T-helper 2 cell treated with Interferon-gamma antibody and Interleukin-4, amounts not matched to agents 5 μg/mL and 100 μg/mL, for 36 hours (primary cell): ENCODE results near the gene CSNK1D.
"Not testable (repeated sequence)": the region's sequence is repeated elsewhere in the genome, so short reads cannot be mapped to it uniquely, and the experiment has no call there.

Experiments
- DNase-seq: peaks from one replicate; pipeline ENCODE4 v3.0.0; 2021; ENCODE audit warnings: low spot score
- H3K27ac Mint-ChIP-seq: one replicate; pipeline ENCODE4 v1.8.0; 2021; ENCODE audit warnings: mild to moderate bottlenecking, mixed read lengths
- H3K27me3 Mint-ChIP-seq: one replicate; pipeline ENCODE4 v1.8.0; 2021; ENCODE audit warnings: low read depth, mixed read lengths
- H3K36me3 Mint-ChIP-seq: one replicate; pipeline ENCODE4 v1.8.0; 2021; ENCODE audit warnings: low read depth, mixed read lengths
- H3K4me1 Mint-ChIP-seq: one replicate; pipeline ENCODE4 v1.8.0; 2021; ENCODE audit warnings: low read depth, mixed read lengths
- H3K4me3 Mint-ChIP-seq: one replicate; pipeline ENCODE4 v1.8.0; 2022; ENCODE audit warnings: mild to moderate bottlenecking, moderate library complexity, mixed read lengths
- H3K9me3 Mint-ChIP-seq: one replicate; pipeline ENCODE4 v1.8.0; 2021; ENCODE audit warnings: mixed read lengths

The CSNK1D gene

GRCh38 chr17:82266142-82266541 is 7.4 kb downstream of the CSNK1D start:
- no peak for DNase-seq
- Mint-ChIP-seq H3K4me3 (no peak overlapping the region), H3K9me3 (no peaks in the 10 kb centered on the region), H3K36me3 (peaks cover 67% of the 10 kb centered on the region), H3K27ac (no peak overlapping the region), H3K27me3 (no peaks in the 10 kb centered on the region), H3K4me1 (peaks cover 29% of the 10 kb centered on the region)

GRCh38 chr17:82263641-82264040 is 9.9 kb downstream of the CSNK1D start:
- H3K27ac Mint-ChIP-seq, result no peak overlapping the region
- H3K9me3 Mint-ChIP-seq, result no peaks in the 10 kb centered on the region
- H3K36me3 Mint-ChIP-seq, result peaks cover 75% of the 10 kb centered on the region
- H3K4me3 Mint-ChIP-seq, result no peak overlapping the region
- no peaks in the 10 kb centered on the region for H3K27me3 Mint-ChIP-seq
- H3K4me1 Mint-ChIP-seq, result peaks cover 12% of the 10 kb centered on the region
- DNase-seq, result no peak

GRCh38 chr17:82262344-82262743 is 11.2 kb downstream of the CSNK1D start:
- Mint-ChIP-seq H3K36me3 (peaks cover 83% of the 10 kb centered on the region), H3K4me3 (no peak overlapping the region), H3K27ac (no peak overlapping the region), H3K4me1 (peaks cover 6% of the 10 kb centered on the region), H3K27me3 (no peaks in the 10 kb centered on the region), H3K9me3 (no peaks in the 10 kb centered on the region)
- DNase-seq, result no peak

- H3K4me1 Mint-ChIP-seq, H3K27ac Mint-ChIP-seq, H3K4me3 Mint-ChIP-seq, H3K27me3 Mint-ChIP-seq, H3K9me3 Mint-ChIP-seq, DNase-seq: not testable (repeated sequence)
- H3K36me3 Mint-ChIP-seq, result peaks cover 84% of the 10 kb centered on the region
These were observed 13.2 kb downstream of the CSNK1D start for GRCh38 chr17:82259972-82260961.

GRCh38 chr17:82258555-82258954 is 14.9 kb downstream of the CSNK1D start:
- Mint-ChIP-seq H3K36me3 (peaks cover 72% of the 10 kb centered on the region), H3K27ac (no peak overlapping the region), H3K4me1 (peaks cover 3% of the 10 kb centered on the region), H3K4me3 (no peak overlapping the region), H3K27me3 (no peaks in the 10 kb centered on the region), H3K9me3 (no peaks in the 10 kb centered on the region)
- no peak for DNase-seq

- Mint-ChIP-seq H3K9me3 (no peaks in the 10 kb centered on the region), H3K36me3 (peaks cover 78% of the 10 kb centered on the region), H3K4me3 (no peak overlapping the region), H3K4me1 (peaks cover 3% of the 10 kb centered on the region), H3K27ac (peak overlapping the region; percentile 62), H3K27me3 (no peaks in the 10 kb centered on the region)
- no peak for DNase-seq
These were observed 16.0 kb downstream of the CSNK1D start for GRCh38 chr17:82257473-82257872.

GRCh38 chr17:82256242-82256885 is 17.1 kb downstream of the CSNK1D start:
- no peak overlapping the region for H3K4me3 Mint-ChIP-seq
- peaks cover 3% of the 10 kb centered on the region for H3K4me1 Mint-ChIP-seq
- no peaks in the 10 kb centered on the region for H3K27me3 Mint-ChIP-seq
- peaks cover 79% of the 10 kb centered on the region for H3K36me3 Mint-ChIP-seq
- H3K27ac Mint-ChIP-seq, result no peak overlapping the region
- DNase-seq, result no peak
- no peaks in the 10 kb centered on the region for H3K9me3 Mint-ChIP-seq

- Mint-ChIP-seq H3K4me1 (peaks cover 3% of the 10 kb centered on the region), H3K9me3 (no peaks in the 10 kb centered on the region), H3K36me3 (peaks cover 76% of the 10 kb centered on the region), H3K27ac (peak overlapping the region; percentile 41), H3K4me3 (no peak overlapping the region), H3K27me3 (no peaks in the 10 kb centered on the region)
- DNase-seq, result no peak
These were observed 18.0 kb downstream of the CSNK1D start for GRCh38 chr17:82255402-82255972.

GRCh38 chr17:82254746-82255145 is 18.8 kb downstream of the CSNK1D start:
- not testable (repeated sequence) for H3K4me3 Mint-ChIP-seq, DNase-seq, H3K4me1 Mint-ChIP-seq, H3K9me3 Mint-ChIP-seq, H3K27me3 Mint-ChIP-seq, H3K27ac Mint-ChIP-seq
- H3K36me3 Mint-ChIP-seq, result peaks cover 69% of the 10 kb centered on the region

- not testable (repeated sequence) for H3K27ac Mint-ChIP-seq, H3K27me3 Mint-ChIP-seq, DNase-seq, H3K4me1 Mint-ChIP-seq, H3K9me3 Mint-ChIP-seq, H3K4me3 Mint-ChIP-seq
- H3K36me3 Mint-ChIP-seq, result peaks cover 65% of the 10 kb centered on the region
These were observed 19.4 kb downstream of the CSNK1D start for GRCh38 chr17:82254096-82254495.

GRCh38 chr17:82253179-82253544 is 20.3 kb downstream of the CSNK1D start:
- Mint-ChIP-seq H3K27me3 (no peaks in the 10 kb centered on the region), H3K27ac (no peak overlapping the region), H3K4me3 (no peak overlapping the region), H3K36me3 (peaks cover 63% of the 10 kb centered on the region), H3K4me1 (peaks cover 3% of the 10 kb centered on the region), H3K9me3 (no peaks in the 10 kb centered on the region)
- no peak for DNase-seq

- Mint-ChIP-seq H3K27me3 (no peaks in the 10 kb centered on the region), H3K9me3 (no peaks in the 10 kb centered on the region), H3K4me3 (no peak overlapping the region), H3K27ac (no peak overlapping the region), H3K4me1 (peaks cover 5% of the 10 kb centered on the region), H3K36me3 (peaks cover 65% of the 10 kb centered on the region)
- no peak for DNase-seq
These were observed 20.9 kb downstream of the CSNK1D start for GRCh38 chr17:82252511-82253178.

- Mint-ChIP-seq H3K9me3 (no peaks in the 10 kb centered on the region), H3K4me1 (peaks cover 2% of the 10 kb centered on the region), H3K36me3 (peaks cover 61% of the 10 kb centered on the region), H3K4me3 (no peak overlapping the region), H3K27me3 (no peaks in the 10 kb centered on the region), H3K27ac (no peak overlapping the region)
- DNase-seq, result no peak
These were observed 22.5 kb downstream of the CSNK1D start for GRCh38 chr17:82250868-82251500.
